CD14-positive monocyte (primary cell): ENCODE measurements around the gene ZNF837. TPM values are rescaled to one million over a fixed set of nuclear protein-coding genes. Genes with fewer than 3 reads are reported as not detected.

ENCODE experiments used
- DNase-seq, 3 donors: peaks; one replicate each; pipeline ENCODE4 v3.0.0-alpha.2; 2011 to 2022
- H2AFZ ChIP-seq: 2 replicates; pipeline ENCODE4 v1.6.0; 2012; ENCODE audit warnings: mild to moderate bottlenecking, low read depth, low read length, inconsistent platforms; ENCODE audit not compliant: insufficient read depth, poor library complexity, severe bottlenecking
- H3K27ac ChIP-seq, 2 donors: 1 replicate in 1 of 2; 2 replicates in 1 of 2; pipeline ENCODE4 v1.5.1; 2012 to 2013; ENCODE audit warnings: low read length in 2 of 2, control low read depth in 1 of 2, inconsistent platforms in 1 of 2, low read depth in 1 of 2, mild to moderate bottlenecking in 1 of 2
- H3K27me3 ChIP-seq, 2 donors: one replicate each; pipeline versions ENCODE4 v1.6.0 to v1.6.1; 2011 to 2013; ENCODE audit warnings: low read length in 2 of 2; ENCODE audit not compliant: control insufficient read depth in 2 of 2, insufficient read depth in 2 of 2
- H3K36me3 ChIP-seq, 2 donors: replicated peaks in 1 of 2; 1 replicate in 1 of 2; 2 replicates in 1 of 2; pipeline versions ENCODE4 v1.5.1 to v1.6.1; 2012 to 2013; ENCODE audit warnings: low read length in 2 of 2, control low read depth in 1 of 2, inconsistent platforms in 1 of 2, mild to moderate bottlenecking in 1 of 2; ENCODE audit not compliant: insufficient read depth in 2 of 2, control insufficient read depth in 1 of 2
- H3K4me1 ChIP-seq, 2 donors: 1 replicate in 1 of 2; 2 replicates in 1 of 2; pipeline versions ENCODE4 v1.5.1 to v1.6.1; 2012 to 2013; ENCODE audit warnings: low read length in 2 of 2, control low read depth in 1 of 2, inconsistent platforms in 1 of 2, mild to moderate bottlenecking in 1 of 2, moderate library complexity in 1 of 2; ENCODE audit not compliant: insufficient read depth in 2 of 2, control insufficient read depth in 1 of 2
- H3K4me2 ChIP-seq: replicated peaks from 2 replicates; pipeline ENCODE3; 2012; ENCODE audit warnings: low read length, moderate library complexity, mild to moderate bottlenecking; ENCODE audit not compliant: poor library complexity, severe bottlenecking; ENCODE audit errors: extremely low read depth
- H3K4me3 ChIP-seq, 3 experiments: fragments of 200-600 bp in 1 of 3; sonication (generic) in 1 of 3; replicated peaks in 1 of 3; 1 replicate in 2 of 3; 2 replicates in 1 of 3; pipeline ENCODE4 v1.5.1; 2011 to 2013; ENCODE audit warnings: low read length in 3 of 3, mild to moderate bottlenecking in 3 of 3, control low read depth in 2 of 3, low read depth in 2 of 3, inconsistent platforms in 1 of 3, moderate library complexity in 1 of 3
- H3K79me2 ChIP-seq: 2 replicates; pipeline ENCODE4 v1.6.0; 2012; ENCODE audit warnings: mild to moderate bottlenecking, control low read depth, inconsistent platforms, low read length, moderate library complexity; ENCODE audit not compliant: insufficient read depth
- H3K9ac ChIP-seq: 2 replicates; pipeline ENCODE4 v1.6.0; 2017; ENCODE audit warnings: low read length, mild to moderate bottlenecking; ENCODE audit not compliant: insufficient read depth, poor library complexity, severe bottlenecking
- H3K9me3 ChIP-seq, 2 donors: replicated peaks in 1 of 2; 1 replicate in 1 of 2; 2 replicates in 1 of 2; pipeline versions ENCODE4 v1.5.1 to v1.6.1; 2012 to 2013; ENCODE audit warnings: low read length in 2 of 2, control low read depth in 1 of 2; ENCODE audit not compliant: control insufficient read depth in 1 of 2, insufficient read depth in 1 of 2
- H4K20me1 ChIP-seq: 2 replicates; pipeline ENCODE4 v1.6.0; 2012; ENCODE audit warnings: mild to moderate bottlenecking, low read length, control low read depth, moderate library complexity; ENCODE audit not compliant: insufficient read depth
- H3K27ac Mint-ChIP-seq, 7 donors: one replicate each; pipeline ENCODE4 v1.8.0; 2020; ENCODE audit warnings: mild to moderate bottlenecking in 7 of 7, mixed read lengths in 7 of 7, moderate library complexity in 6 of 7, inconsistent platforms in 2 of 7
- H3K27me3 Mint-ChIP-seq, 3 donors: one replicate each; pipeline ENCODE4 v1.8.0; 2021 to 2022; ENCODE audit warnings: low read depth in 3 of 3, mild to moderate bottlenecking in 3 of 3, mixed read lengths in 3 of 3, moderate library complexity in 3 of 3, inconsistent platforms in 1 of 3
- H3K36me3 Mint-ChIP-seq, 2 donors: one replicate each; pipeline ENCODE4 v1.8.0; 2020; ENCODE audit warnings: mixed read lengths in 2 of 2, inconsistent platforms in 1 of 2, mild to moderate bottlenecking in 1 of 2
- H3K4me1 Mint-ChIP-seq: one replicate; pipeline ENCODE4 v1.8.0; 2020; ENCODE audit warnings: mild to moderate bottlenecking, mixed read lengths
- H3K4me3 Mint-ChIP-seq, 2 donors: one replicate each; pipeline ENCODE4 v1.8.0; 2020; ENCODE audit warnings: mild to moderate bottlenecking in 2 of 2, mixed read lengths in 2 of 2, moderate library complexity in 1 of 2
- H3K9me3 Mint-ChIP-seq, 7 donors: one replicate each; pipeline ENCODE4 v1.8.0; 2020 to 2022; ENCODE audit warnings: mixed read lengths in 7 of 7, mild to moderate bottlenecking in 6 of 7, moderate library complexity in 6 of 7, inconsistent platforms in 2 of 7
- WGBS: methylation state at CpG from one replicate; pipeline ENCODE4 v1.1.5; 2013; ENCODE audit warnings: missing lambda C conversion rate; ENCODE audit not compliant: insufficient coverage; 5-methylcytosine and 5-hydroxymethylcytosine counted together
- intact Hi-C, 2 donors: fragments of 100-400 bp; cut with micrococcal nuclease; formaldehyde crosslinking; loops; one replicate each; pipeline versions ENCODE4 v1.15.0 to v1.15.1; 2023
- polyA plus RNA-seq, 3 donors: library from polyadenylated mRNA; depleted of rRNA in 1 of 3; unstranded in 2 of 3; stranded (reverse) in 1 of 3; fragments of 300-500 nt in 2 of 3; fragments of >200 nt in 1 of 3; fragmentation: Illumina TruSeq in 2 of 3; gene quantifications; 1 replicate in 2 of 3; 2 replicates in 1 of 3; pipeline ENCODE4 v1.2.3, GENCODE V29; 2012 to 2021
- TF ChIP-seq, protein P1 (sequence below): fragments of 200-600 bp; IDR thresholded peaks from one replicate; pipeline ENCODE4 v1.8.0; 2022; ENCODE audit warnings: antibody characterized with exemption, mild to moderate bottlenecking

ZNF837 gene
- polyA plus RNA-seq, 3 donors: 0.13 to 0.72 (median 0.33) TPM

DNA sequence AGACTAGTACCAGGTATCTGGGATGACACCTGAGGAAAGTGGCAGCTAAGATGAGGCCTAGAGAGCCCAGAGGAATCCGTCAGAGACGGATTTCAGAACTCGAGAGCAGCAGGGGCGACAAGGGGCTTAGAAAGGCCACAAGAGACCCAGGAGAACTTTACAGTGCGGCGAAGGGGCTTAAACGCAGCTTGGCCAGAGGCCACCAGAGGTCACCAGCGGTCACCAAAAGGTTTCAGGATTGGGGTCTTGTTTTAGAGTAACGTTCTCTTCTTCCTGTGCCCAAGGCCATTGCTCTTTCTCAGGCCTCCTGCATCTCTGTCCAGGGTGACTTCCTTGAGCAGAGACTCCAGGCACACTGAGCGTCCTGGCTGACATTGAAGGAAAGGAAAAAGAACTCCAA, 51.8 kb downstream of the ZNF837 start:
- Mint-ChIP-seq H3K27ac (peak overlapping the region in 1 of 7 donors; percentile 56), H3K4me3 (no peak overlapping the region), H3K27me3 (no peaks in the 10 kb centered on the region), H3K9me3 (no peaks in the 10 kb centered on the region), H3K36me3 (no peaks in the 10 kb centered on the region), H3K4me1 (peaks cover 6% of the 10 kb centered on the region)
- WGBS: 70% methylated on average over 9 of the region's 10 CpGs
- no peaks in the 10 kb centered on the region for H4K20me1 ChIP-seq
- no peaks in the 10 kb centered on the region for H3K27me3 ChIP-seq
- no peak for DNase-seq
- H3K9me3 ChIP-seq: no peaks in the 10 kb centered on the region
- peak overlapping the region in 1 of 2 donors; percentile 97 for H3K27ac ChIP-seq
- no peak overlapping the region for H3K9ac ChIP-seq
- no peak overlapping the region for H3K4me3 ChIP-seq
- intact Hi-C loops: loop anchor here in 1 of 2 donors (5.0 kb wide), 1 partner anchor 78 kb away; the partner anchor contains the start of gene ZNF584
- no peaks in the 10 kb centered on the region for H3K36me3 ChIP-seq
- H3K4me2 ChIP-seq: no peak overlapping the region
- peaks cover 20% of the 10 kb centered on the region for H3K79me2 ChIP-seq
- TF ChIP-seq, protein P1, sequence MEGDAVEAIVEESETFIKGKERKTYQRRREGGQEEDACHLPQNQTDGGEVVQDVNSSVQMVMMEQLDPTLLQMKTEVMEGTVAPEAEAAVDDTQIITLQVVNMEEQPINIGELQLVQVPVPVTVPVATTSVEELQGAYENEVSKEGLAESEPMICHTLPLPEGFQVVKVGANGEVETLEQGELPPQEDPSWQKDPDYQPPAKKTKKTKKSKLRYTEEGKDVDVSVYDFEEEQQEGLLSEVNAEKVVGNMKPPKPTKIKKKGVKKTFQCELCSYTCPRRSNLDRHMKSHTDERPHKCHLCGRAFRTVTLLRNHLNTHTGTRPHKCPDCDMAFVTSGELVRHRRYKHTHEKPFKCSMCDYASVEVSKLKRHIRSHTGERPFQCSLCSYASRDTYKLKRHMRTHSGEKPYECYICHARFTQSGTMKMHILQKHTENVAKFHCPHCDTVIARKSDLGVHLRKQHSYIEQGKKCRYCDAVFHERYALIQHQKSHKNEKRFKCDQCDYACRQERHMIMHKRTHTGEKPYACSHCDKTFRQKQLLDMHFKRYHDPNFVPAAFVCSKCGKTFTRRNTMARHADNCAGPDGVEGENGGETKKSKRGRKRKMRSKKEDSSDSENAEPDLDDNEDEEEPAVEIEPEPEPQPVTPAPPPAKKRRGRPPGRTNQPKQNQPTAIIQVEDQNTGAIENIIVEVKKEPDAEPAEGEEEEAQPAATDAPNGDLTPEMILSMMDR: no peak
- H2AFZ ChIP-seq: no peak overlapping the region
- peaks cover 18 to 19% of the 10 kb centered on the region in 2 donors for H3K4me1 ChIP-seq

DNA sequence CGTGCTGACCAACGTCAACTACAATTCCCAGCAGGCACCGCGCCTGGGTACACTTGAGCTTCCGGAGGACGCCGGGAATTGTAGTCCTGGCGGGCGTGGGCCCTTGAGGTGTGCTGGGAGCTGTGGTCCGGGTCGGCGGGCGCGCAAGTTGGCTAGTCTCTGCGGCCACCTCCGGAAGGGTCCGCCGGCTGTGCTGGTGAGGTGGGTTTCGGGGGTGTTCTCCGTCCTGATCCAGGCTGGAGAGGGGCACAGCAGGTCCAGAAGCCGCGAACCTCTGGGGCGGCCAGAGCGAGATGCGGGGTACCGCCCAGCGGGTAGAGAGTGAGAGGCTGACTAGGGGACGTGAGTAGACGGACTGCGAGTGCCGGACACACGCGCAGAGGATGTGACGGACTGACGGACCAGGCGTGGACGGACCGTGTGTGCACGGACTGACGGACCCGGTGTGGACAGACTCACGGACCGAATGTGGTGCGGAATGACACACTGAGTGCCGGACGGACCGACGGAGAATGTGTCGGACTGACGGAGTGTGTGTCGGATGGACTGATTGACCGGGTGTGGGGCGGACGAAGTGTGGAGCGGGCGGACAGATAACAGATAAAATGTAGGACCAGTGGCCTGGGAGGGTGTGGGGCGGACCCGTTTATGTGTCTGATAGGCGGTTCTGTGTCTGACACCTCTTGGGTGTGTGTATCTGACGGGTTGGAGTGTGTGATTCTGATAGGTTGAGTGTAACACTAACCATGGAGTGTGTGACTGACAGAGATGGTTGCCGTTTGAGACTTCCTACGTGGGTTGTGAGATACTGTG, 53.7 kb downstream of the ZNF837 start, which contains the start of gene ZSCAN22:
Gene ZSCAN22 (plus strand): TSS at position 81 of the 813 bp plus-strand sequence. CDS start 7,809 bp downstream, outside the sequence.
- Histone ChIP-seq H4K20me1 (no peaks in the 10 kb centered on the region), H3K4me2 (peak within 1 kb of the TSS; percentile 89), H3K27me3 (no peaks in the 10 kb centered on the region), H3K9me3 (no peaks in the 10 kb centered on the region), H2AFZ (peak within 1 kb of the TSS; percentile 85), H3K4me1 (peaks cover 18 to 19% of the 10 kb centered on the region in 2 donors), H3K9ac (peak within 1 kb of the TSS; percentile 77), H3K36me3 (no peaks in the 10 kb centered on the region), H3K27ac (peak within 1 kb of the TSS; percentile 76 to 97), H3K79me2 (peaks cover 20% of the 10 kb centered on the region), H3K4me3 (peak within 1 kb of the TSS; percentile 58 to 87 (median 73))
- peaks cover 6% of the 10 kb centered on the region for H3K4me1 Mint-ChIP-seq
- 0% methylated on average over 62 of the region's 62 CpGs for WGBS
- H3K27me3 Mint-ChIP-seq: no peaks in the 10 kb centered on the region
- peaks cover 4 to 9% of the 10 kb centered on the region in 2 donors for H3K36me3 Mint-ChIP-seq
- no peaks in the 10 kb centered on the region for H3K9me3 Mint-ChIP-seq
- H3K27ac Mint-ChIP-seq: no peak within 1 kb of the TSS
- intact Hi-C loops: loop anchor here (1.0 to 5.0 kb wide), 4 partner anchors 22 to 80 kb away; partner anchors contain the start of genes ERVK3-1 (in 2 of the 2), ZNF837 (in 2 of the 2), ZNF584 (in 1 of the 2) and ZNF8 (in 1 of the 2)
- TF ChIP-seq, protein P1: no peak
- DNase-seq: peak; percentile 88 to 94 (median 91)
- no peak within 1 kb of the TSS for H3K4me3 Mint-ChIP-seq
